HepG2 (cell line): ENCODE measurements around the gene NECAB2. TPM values are rescaled to one million over a fixed set of nuclear protein-coding genes. Genes with fewer than 3 reads are reported as not detected.
A peak's percentile ranks its signal among the peaks of the same experiment; 100 is the strongest.

Source experiments
- EP300 ChIP-seq, 3 experiments: sonication (generic) in 1 of 3; formaldehyde crosslinking in 1 of 3; IDR thresholded peaks; 2 replicates each; pipeline versions ENCODE4 v1.5.1 to v1.6.1; 2011 to 2020; ENCODE audit warnings: low read depth in 2 of 3, low read length in 2 of 3, borderline replicate concordance in 1 of 3, improper control_type of control experiment in 1 of 3, mild to moderate bottlenecking in 1 of 3, missing genetic modification reagents in 1 of 3, moderate library complexity in 1 of 3
- HHEX ChIP-seq: IDR thresholded peaks from 2 replicates; pipeline ENCODE4 v1.6.1; 2016; ENCODE audit warnings: control low read depth
- KDM5B ChIP-seq: sonication (generic); formaldehyde crosslinking; IDR thresholded peaks from 2 replicates; pipeline ENCODE4 v1.4.0; 2020; ENCODE audit warnings: missing genetic modification reagents, mild to moderate bottlenecking, borderline replicate concordance
- NPAS2 ChIP-seq: sonication (generic); formaldehyde crosslinking; IDR thresholded peaks from 2 replicates; pipeline ENCODE4 v1.8.0; 2022; ENCODE audit warnings: mild to moderate bottlenecking, missing genetic modification reagents, borderline replicate concordance
- SETDB1 ChIP-seq: sonication (generic); formaldehyde crosslinking; IDR thresholded peaks from 2 replicates; pipeline ENCODE4 v1.5.1; 2020; ENCODE audit warnings: missing genetic modification reagents, mild to moderate bottlenecking, borderline replicate concordance
- SP2 ChIP-seq: sonication (generic); formaldehyde crosslinking; IDR thresholded peaks from 2 replicates; pipeline ENCODE4 v1.5.1; 2020; ENCODE audit warnings: mild to moderate bottlenecking, missing genetic modification reagents
- SP4 ChIP-seq: sonication (generic); formaldehyde crosslinking; IDR thresholded peaks from 2 replicates; pipeline ENCODE4 v1.8.1; 2023; ENCODE audit warnings: mild to moderate bottlenecking, missing genetic modification reagents
- TP53 ChIP-seq: sonication (generic); formaldehyde crosslinking; conservative IDR thresholded peaks from 2 replicates; pipeline ENCODE4 v1.4.0; 2020; ENCODE audit warnings: missing genetic modification reagents
- ZBTB37 ChIP-seq: sonication (generic); formaldehyde crosslinking; IDR thresholded peaks from 2 replicates; pipeline ENCODE4 v1.4.0; 2020; ENCODE audit warnings: mild to moderate bottlenecking, missing genetic modification reagents
- ZNF280B ChIP-seq: sonication (generic); formaldehyde crosslinking; IDR thresholded peaks from 2 replicates; pipeline ENCODE4 v1.5.0; 2020; ENCODE audit warnings: missing genetic modification reagents, mild to moderate bottlenecking, borderline replicate concordance
- ZNF572 ChIP-seq: sonication (generic); formaldehyde crosslinking; IDR thresholded peaks from 2 replicates; pipeline ENCODE4 v1.5.1; 2020; ENCODE audit warnings: mild to moderate bottlenecking, missing genetic modification reagents
- ZZZ3 ChIP-seq: sonication (generic); formaldehyde crosslinking; IDR thresholded peaks from 2 replicates; pipeline ENCODE4 v1.4.0; 2020; ENCODE audit warnings: missing genetic modification reagents, mild to moderate bottlenecking, borderline replicate concordance
- polyA plus RNA-seq, 8 experiments: library from polyadenylated mRNA; depleted of rRNA in 3 of 8; stranded (reverse) in 7 of 8; unstranded in 1 of 8; fragments of >200 nt; fragmentation: Illumina TruSeq in 4 of 8; extraction: Trizol in 4 of 8; gene quantifications; 2 replicates each; pipeline versions ENCODE4 v1.2.1 to v1.2.3, GENCODE V29; 2011 to 2016; ENCODE audit warnings: low read depth in 4 of 8, missing spikeins in 1 of 8, mixed read lengths in 1 of 8; ENCODE audit not compliant: insufficient read depth in 1 of 8
- total RNA-seq, 5 experiments: library from RNA; depleted of rRNA; stranded (reverse); fragments of >200 nt; fragmentation: Illumina TruSeq; extraction: Trizol; gene quantifications; 2 replicates each; pipeline ENCODE4 v1.2.3, GENCODE V29; 2016; ENCODE audit warnings: low read depth in 1 of 5
- TF ChIP-seq, protein P1 (sequence below): sonication (generic); formaldehyde crosslinking; IDR thresholded peaks from 2 replicates; pipeline ENCODE4 v1.5.1; 2020; ENCODE audit warnings: missing genetic modification reagents, mild to moderate bottlenecking, borderline replicate concordance
- TF ChIP-seq, protein P2 (sequence below): IDR thresholded peaks from 2 replicates; pipeline ENCODE4 v1.4.0; 2020; ENCODE audit warnings: mild to moderate bottlenecking, missing genetic modification reagents
- TF ChIP-seq, protein P3 (sequence below): sonication (generic); formaldehyde crosslinking; IDR thresholded peaks from 2 replicates; pipeline ENCODE4 v1.5.0; 2020; ENCODE audit warnings: mild to moderate bottlenecking, missing genetic modification reagents, moderate library complexity

Gene NECAB2
- total and polyA plus RNA-seq, 2 of the 13 experiments (the other 11 are each of a cell fraction or from before 2014, with no cell fraction given) = 0.21 to 0.49 TPM

DNA sequence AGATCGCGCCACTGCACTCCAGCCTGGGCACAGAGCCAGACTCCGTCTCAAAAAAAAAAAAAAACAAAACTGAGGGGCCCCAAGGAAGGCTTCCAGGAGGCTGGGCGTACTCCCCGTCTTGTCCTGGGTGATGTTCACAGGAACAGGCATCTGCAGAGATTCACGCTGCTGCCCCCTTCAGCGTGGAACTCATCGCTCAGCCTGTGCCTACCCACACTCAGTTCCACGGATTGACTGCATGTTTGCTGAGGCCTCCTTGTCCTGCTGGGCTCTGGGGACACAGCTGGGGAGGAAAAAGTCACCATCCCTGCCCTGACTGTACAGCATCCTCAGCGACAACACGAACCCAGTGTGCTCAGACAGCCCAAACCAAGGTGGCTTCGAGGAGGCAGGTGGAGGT, 27.9 kb upstream of the NECAB2 start (continued):
- TF ChIP-seq ZZZ3 (CRISPR knock-in tag) (no peak), HHEX (CRISPR knock-in tag) (no peak), SP4 (no peak), ZNF280B (CRISPR knock-in tag) (0 out of 2 replicates have a peak, but pooled peaks have one; percentile 37), ZNF572 (CRISPR knock-in tag) (0 out of 2 replicates have a peak, but pooled peaks have one; percentile 51), KDM5B (CRISPR knock-in tag) (no peak), EP300 (IDR thresholded peaks at IDR 0.05; ENCODE audit: low read depth in 2 of 2, low read length in 2 of 2) (no peak), EP300 (CRISPR knock-in tag; IDR thresholded peaks at IDR 0.05; ENCODE audit: borderline replicate concordance) (no peak), SETDB1 (CRISPR knock-in tag) (no peak), ZBTB37 (CRISPR knock-in tag) (no peak), NPAS2 (CRISPR knock-in tag) (no peak), TP53 (no peak), SP2 (no peak)
- TF ChIP-seq, protein P1, sequence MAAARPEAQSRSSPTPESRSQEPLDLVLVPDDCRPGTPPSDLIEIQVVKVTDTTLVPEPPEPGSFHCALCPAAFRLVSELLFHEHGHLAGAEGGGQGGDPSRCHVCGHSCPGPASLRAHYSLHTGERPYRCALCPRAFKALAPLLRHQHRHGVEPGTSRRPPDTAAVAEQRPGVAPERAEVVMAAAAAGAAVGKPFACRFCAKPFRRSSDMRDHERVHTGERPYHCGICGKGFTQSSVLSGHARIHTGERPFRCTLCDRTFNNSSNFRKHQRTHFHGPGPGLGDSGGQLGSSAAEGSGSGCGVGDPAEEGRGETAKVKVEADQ (CRISPR knock-in tag) = no peak
- TF ChIP-seq, protein P2, sequence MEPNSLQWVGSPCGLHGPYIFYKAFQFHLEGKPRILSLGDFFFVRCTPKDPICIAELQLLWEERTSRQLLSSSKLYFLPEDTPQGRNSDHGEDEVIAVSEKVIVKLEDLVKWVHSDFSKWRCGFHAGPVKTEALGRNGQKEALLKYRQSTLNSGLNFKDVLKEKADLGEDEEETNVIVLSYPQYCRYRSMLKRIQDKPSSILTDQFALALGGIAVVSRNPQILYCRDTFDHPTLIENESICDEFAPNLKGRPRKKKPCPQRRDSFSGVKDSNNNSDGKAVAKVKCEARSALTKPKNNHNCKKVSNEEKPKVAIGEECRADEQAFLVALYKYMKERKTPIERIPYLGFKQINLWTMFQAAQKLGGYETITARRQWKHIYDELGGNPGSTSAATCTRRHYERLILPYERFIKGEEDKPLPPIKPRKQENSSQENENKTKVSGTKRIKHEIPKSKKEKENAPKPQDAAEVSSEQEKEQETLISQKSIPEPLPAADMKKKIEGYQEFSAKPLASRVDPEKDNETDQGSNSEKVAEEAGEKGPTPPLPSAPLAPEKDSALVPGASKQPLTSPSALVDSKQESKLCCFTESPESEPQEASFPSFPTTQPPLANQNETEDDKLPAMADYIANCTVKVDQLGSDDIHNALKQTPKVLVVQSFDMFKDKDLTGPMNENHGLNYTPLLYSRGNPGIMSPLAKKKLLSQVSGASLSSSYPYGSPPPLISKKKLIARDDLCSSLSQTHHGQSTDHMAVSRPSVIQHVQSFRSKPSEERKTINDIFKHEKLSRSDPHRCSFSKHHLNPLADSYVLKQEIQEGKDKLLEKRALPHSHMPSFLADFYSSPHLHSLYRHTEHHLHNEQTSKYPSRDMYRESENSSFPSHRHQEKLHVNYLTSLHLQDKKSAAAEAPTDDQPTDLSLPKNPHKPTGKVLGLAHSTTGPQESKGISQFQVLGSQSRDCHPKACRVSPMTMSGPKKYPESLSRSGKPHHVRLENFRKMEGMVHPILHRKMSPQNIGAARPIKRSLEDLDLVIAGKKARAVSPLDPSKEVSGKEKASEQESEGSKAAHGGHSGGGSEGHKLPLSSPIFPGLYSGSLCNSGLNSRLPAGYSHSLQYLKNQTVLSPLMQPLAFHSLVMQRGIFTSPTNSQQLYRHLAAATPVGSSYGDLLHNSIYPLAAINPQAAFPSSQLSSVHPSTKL (CRISPR knock-in tag) = no peak
- TF ChIP-seq, protein P3, sequence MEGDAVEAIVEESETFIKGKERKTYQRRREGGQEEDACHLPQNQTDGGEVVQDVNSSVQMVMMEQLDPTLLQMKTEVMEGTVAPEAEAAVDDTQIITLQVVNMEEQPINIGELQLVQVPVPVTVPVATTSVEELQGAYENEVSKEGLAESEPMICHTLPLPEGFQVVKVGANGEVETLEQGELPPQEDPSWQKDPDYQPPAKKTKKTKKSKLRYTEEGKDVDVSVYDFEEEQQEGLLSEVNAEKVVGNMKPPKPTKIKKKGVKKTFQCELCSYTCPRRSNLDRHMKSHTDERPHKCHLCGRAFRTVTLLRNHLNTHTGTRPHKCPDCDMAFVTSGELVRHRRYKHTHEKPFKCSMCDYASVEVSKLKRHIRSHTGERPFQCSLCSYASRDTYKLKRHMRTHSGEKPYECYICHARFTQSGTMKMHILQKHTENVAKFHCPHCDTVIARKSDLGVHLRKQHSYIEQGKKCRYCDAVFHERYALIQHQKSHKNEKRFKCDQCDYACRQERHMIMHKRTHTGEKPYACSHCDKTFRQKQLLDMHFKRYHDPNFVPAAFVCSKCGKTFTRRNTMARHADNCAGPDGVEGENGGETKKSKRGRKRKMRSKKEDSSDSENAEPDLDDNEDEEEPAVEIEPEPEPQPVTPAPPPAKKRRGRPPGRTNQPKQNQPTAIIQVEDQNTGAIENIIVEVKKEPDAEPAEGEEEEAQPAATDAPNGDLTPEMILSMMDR (CRISPR knock-in tag) = 0 out of 2 replicates have a peak, but pooled peaks have one; percentile 5
